Endothelial cell of umbilical vein (primary cell): ENCODE measurements around the gene ECI1. TPM values are rescaled to one million over a fixed set of nuclear protein-coding genes. Genes with fewer than 3 reads are reported as not detected.

Source experiments
- BruUV-seq: library from RNA; stranded (reverse); fragments of 400-500 nt; replicated peaks from 2 replicates; lab custom pipeline; 2021; lab: Mats Ljungman, UMichigan
- CTCF ChIA-PET: fragments of 300-600, 350-600 bp; sonication (Branson Sonifier 250); formaldehyde crosslinking; loops from one replicate; lab custom pipeline; 2021; ENCODE audit warnings: antibody characterized with exemption, inconsistent platforms; lab: Charles Lee
- POLR2A ChIA-PET: fragments of 300-600, 350-600 bp; sonication (Branson Sonifier 250); formaldehyde crosslinking; loops from one replicate; lab custom pipeline; 2021; ENCODE audit warnings: antibody characterized with exemption, inconsistent platforms; lab: Charles Lee
- DNase-seq: peaks from one replicate; pipeline ENCODE4 v3.0.0-alpha.2; 2011; ENCODE audit warnings: low read depth, low spot score
- FAIRE-seq: peaks from 2 replicates; lab custom pipeline; 2011; peaks lifted over from hg19 to GRCh38; lab: Jason Lieb, UNC
- H2AFZ ChIP-seq: 2 replicates; pipeline ENCODE4 v1.6.0; 2012; ENCODE audit warnings: low read depth, low read length, control low read depth, inconsistent platforms
- H3K27ac ChIP-seq: 2 replicates; pipeline ENCODE4 v1.5.1; 2011; ENCODE audit warnings: low read depth, mild to moderate bottlenecking, control low read depth, low read length, moderate library complexity; ENCODE audit not compliant: insufficient read depth
- H3K27me3 ChIP-seq, 2 experiments: 2 replicates each; pipeline versions ENCODE4 v1.6.0 to v1.6.1; 2011; ENCODE audit warnings: low read length in 2 of 2, mixed read lengths in 1 of 2; ENCODE audit not compliant: control insufficient read depth in 2 of 2, insufficient read depth in 2 of 2
- H3K36me3 ChIP-seq, 2 experiments: 2 replicates in 1 of 2; 3 replicates in 1 of 2; pipeline ENCODE4 v1.5.1; 2011; ENCODE audit warnings: low read length in 2 of 2, mild to moderate bottlenecking in 1 of 2, moderate library complexity in 1 of 2; ENCODE audit not compliant: control insufficient read depth in 2 of 2, insufficient read depth in 2 of 2; ENCODE audit errors: extremely low read depth in 1 of 2
- H3K4me1 ChIP-seq: 3 replicates; pipeline ENCODE4 v1.5.1; 2011; ENCODE audit warnings: mild to moderate bottlenecking, low read length; ENCODE audit not compliant: control insufficient read depth, insufficient read depth; ENCODE audit errors: extremely low read depth
- H3K4me2 ChIP-seq: 2 replicates; pipeline ENCODE4 v1.6.1; 2011; ENCODE audit warnings: low read length, control low read depth, mixed read lengths; ENCODE audit not compliant: insufficient read depth
- H3K4me3 ChIP-seq, 3 experiments: fragments of 200-600 bp in 1 of 3; sonication (generic), shearing (Covaris generic) in 1 of 3; replicated peaks in 1 of 3; 2 replicates each; pipeline ENCODE4 v1.5.1; 2011 to 2016; ENCODE audit warnings: control low read depth in 3 of 3, low read length in 3 of 3, mild to moderate bottlenecking in 2 of 3, inconsistent platforms in 1 of 3, low read depth in 1 of 3, moderate library complexity in 1 of 3; ENCODE audit not compliant: insufficient read depth in 1 of 3
- H3K79me2 ChIP-seq: 2 replicates; pipeline ENCODE4 v1.6.0; 2012; ENCODE audit warnings: low read length, inconsistent platforms; ENCODE audit not compliant: control insufficient read depth, insufficient read depth
- H3K9ac ChIP-seq: replicated peaks from 2 replicates; pipeline ENCODE3; 2011; ENCODE audit warnings: low read length, control low read depth; ENCODE audit not compliant: insufficient read depth; ENCODE audit errors: extremely low read depth
- H3K9me1 ChIP-seq: replicated peaks from 3 replicates; pipeline ENCODE4 v1.6.0; 2011; ENCODE audit warnings: mild to moderate bottlenecking, low read length; ENCODE audit not compliant: control insufficient read depth, insufficient read depth; ENCODE audit errors: extremely low read depth
- H3K9me3 ChIP-seq: replicated peaks from 2 replicates; pipeline ENCODE4 v1.5.1; 2012; ENCODE audit warnings: low read length, inconsistent platforms; ENCODE audit not compliant: control insufficient read depth, insufficient read depth
- H4K20me1 ChIP-seq: replicated peaks from 2 replicates; pipeline ENCODE3; 2011; ENCODE audit warnings: mild to moderate bottlenecking, low read length; ENCODE audit not compliant: control insufficient read depth, insufficient read depth; ENCODE audit errors: extremely low read depth
- FOS ChIP-seq: IDR thresholded peaks from 2 replicates; pipeline ENCODE4 v1.6.1; 2011; ENCODE audit warnings: mild to moderate bottlenecking, low read length, moderate library complexity, borderline replicate concordance; ENCODE audit not compliant: insufficient read depth
- JUN ChIP-seq: IDR thresholded peaks from 2 replicates; pipeline ENCODE4 v1.6.1; 2011; ENCODE audit warnings: borderline replicate concordance, low read depth; ENCODE audit not compliant: insufficient read length, insufficient read depth
- dilution Hi-C: fragments of 300-500 bp; cut with MboI; formaldehyde crosslinking; loops from one replicate; pipeline ENCODE4 v1.15.0; 2019; ENCODE audit warnings: low sequenced_read_pairs; ENCODE audit not compliant: extremely low pct_ligation_motif_present
- intact Hi-C: fragments of 100-400 bp; cut with micrococcal nuclease; formaldehyde crosslinking; loops from one replicate; pipeline ENCODE4 v1.10.0; 2022
- microRNA counts: library from miRNA; unstranded; fragments of <30 nt; microRNA quantifications from one replicate; lab custom pipeline; 2016
- microRNA-seq: library from miRNA; unstranded; fragments of <30 nt; microRNA quantifications from one replicate; pipeline ENCODE4 v1.2.0, GENCODE V29; 2021; ENCODE audit warnings: borderline number of aligned reads, borderline replicate concordance
- polyA plus RNA-seq, 4 experiments: library from polyadenylated mRNA; depleted of rRNA in 3 of 4; stranded (reverse) in 3 of 4; unstranded in 1 of 4; fragments of >200 nt; gene quantifications; 2 replicates each; pipeline versions ENCODE4 v1.2.1 to v1.2.3, GENCODE V29; 2011 to 2012; ENCODE audit warnings: missing spikeins in 1 of 4
- small RNA-seq: library from RNA; depleted of rRNA; stranded (forward); fragments of <200 nt; gene quantifications from one replicate; pipeline ENCODE3, GENCODE V24; 2012; ENCODE audit warnings: low replicate concordance, low read depth; ENCODE audit not compliant: insufficient read depth, insufficient read length
- total RNA-seq: library from RNA; stranded (reverse); gene quantifications from 2 replicates; pipeline ENCODE4 v1.2.3, GENCODE V29; 2021

Gene ECI1
- total and polyA plus RNA-seq, 2 donors (not counting 3 experiments of a cell fraction or from before 2014, with no cell fraction given), result 43.6 to 48.3 TPM

GRCh38 chr16:2190002-2190658, 61.3 kb downstream of the ECI1 start:
- H3K9ac ChIP-seq, result no peak overlapping the region
- H2AFZ ChIP-seq, result no peak overlapping the region
- ChIA-PET POLR2A (no interaction called here), CTCF (no interaction called here)
- no peak overlapping the region for H3K4me3 ChIP-seq
- no peak overlapping the region for H3K27ac ChIP-seq
- H3K4me1 ChIP-seq, result no peaks in the 10 kb centered on the region
- H4K20me1 ChIP-seq, result no peaks in the 10 kb centered on the region
- intact Hi-C loops (no loop called here), dilution Hi-C loops (no loop called here)
- no peak overlapping the region for H3K4me2 ChIP-seq
- FAIRE-seq (no peak), DNase-seq (no peak)
- TF ChIP-seq FOS, result no peak
- TF ChIP-seq JUN, result no peak
- no TSS peak for BruUV-seq
- H3K36me3 ChIP-seq, result no peaks in the 10 kb centered on the region
- peaks cover 5 to 7% of the 10 kb centered on the region in 2 experiments for H3K27me3 ChIP-seq
- H3K9me1 ChIP-seq, result no peaks in the 10 kb centered on the region
- no peaks in the 10 kb centered on the region for H3K79me2 ChIP-seq
- H3K9me3 ChIP-seq, result no peaks in the 10 kb centered on the region

MicroRNA genes within 50 kb of the gene (microRNA counts, 767-probe panel; counts per million panel counts)
- 723 counts per million, percentile 96 among the panel's probes with 10 or more counts for microRNA hsa-miR-940 (lab: Ali Mortazavi, UCI)

Small RNAs within 50 kb of the gene (microRNA-seq; reads per million reads assigned to microRNA genes)
- gene MIR3677 (not detected), gene MIR4717 (not detected)

Small RNAs within 50 kb of the gene (small RNA-seq; reads per million reads assigned to genes)
- gene MIR3677 (not detected), gene MIR4717 (not detected)

Other genes starting within 250 kb of the ECI1 start
- 60.5 and 67.0 TPM in 2 replicates for gene ZNF598, start 241.8 kb downstream of the ECI1 start, total RNA-seq
- gene ZNF598, start 241.8 kb downstream of the ECI1 start, polyA plus RNA-seq, result 43.3 TPM in 2 replicates
- gene NPW, start 231.8 kb downstream of the ECI1 start, total RNA-seq, result 3.3 and 3.9 TPM in 2 replicates
- gene NPW, start 231.8 kb downstream of the ECI1 start, polyA plus RNA-seq, result 0.84 and 1.8 TPM in 2 replicates
- 71.2 and 77.7 TPM in 2 replicates for gene NHERF2, start 224.7 kb downstream of the ECI1 start, total RNA-seq
- gene NHERF2, start 224.7 kb downstream of the ECI1 start, polyA plus RNA-seq, result 65.2 and 84.5 TPM in 2 replicates
- gene NTHL1, start 203.8 kb downstream of the ECI1 start, total RNA-seq, result 35.3 and 39.8 TPM in 2 replicates
- 65.8 and 77.9 TPM in 2 replicates for gene NTHL1, start 203.8 kb downstream of the ECI1 start, polyA plus RNA-seq
- gene TSC2, start 203.6 kb downstream of the ECI1 start, total RNA-seq, result 144 TPM in 2 replicates
- 87.9 and 116 TPM in 2 replicates for gene TSC2, start 203.6 kb downstream of the ECI1 start, polyA plus RNA-seq
- 92.1 and 102 TPM in 2 replicates for gene PKD1, start 115.7 kb downstream of the ECI1 start, total RNA-seq
- gene PKD1, start 115.7 kb downstream of the ECI1 start, polyA plus RNA-seq, result 52.5 and 62.3 TPM in 2 replicates
- 0.91 and 1.6 TPM in 2 replicates for gene RAB26, start 103.0 kb downstream of the ECI1 start, total RNA-seq
- gene RAB26, start 103.0 kb downstream of the ECI1 start, polyA plus RNA-seq, result 2.0 and 3.1 TPM in 2 replicates
- 141 and 159 TPM in 2 replicates for gene TRAF7, start 95.8 kb downstream of the ECI1 start, total RNA-seq
- 175 and 191 TPM in 2 replicates for gene TRAF7, start 95.8 kb downstream of the ECI1 start, polyA plus RNA-seq
- 0.35 and 0.58 TPM in 2 replicates for gene CASKIN1, start 55.0 kb downstream of the ECI1 start, total RNA-seq
- 0.10 and 0.11 TPM in 2 replicates for gene CASKIN1, start 55.0 kb downstream of the ECI1 start, polyA plus RNA-seq
- 36.9 and 37.0 TPM in 2 replicates for gene MLST8, start 46.1 kb downstream of the ECI1 start, total RNA-seq
- 129 and 181 TPM in 2 replicates for gene MLST8, start 46.1 kb downstream of the ECI1 start, polyA plus RNA-seq
- 8.4 and 10.2 TPM in 2 replicates for gene BRICD5, start 40.7 kb downstream of the ECI1 start, total RNA-seq
- 5.6 and 9.3 TPM in 2 replicates for gene BRICD5, start 40.7 kb downstream of the ECI1 start, polyA plus RNA-seq
- 29.6 and 32.0 TPM in 2 replicates for gene PGP, start 36.7 kb downstream of the ECI1 start, total RNA-seq
- gene PGP, start 36.7 kb downstream of the ECI1 start, polyA plus RNA-seq, result 28.5 and 40.0 TPM in 2 replicates
- 31.9 and 32.7 TPM in 2 replicates for gene E4F1, start 28.0 kb downstream of the ECI1 start, total RNA-seq
- 28.6 and 40.8 TPM in 2 replicates for gene E4F1, start 28.0 kb downstream of the ECI1 start, polyA plus RNA-seq
- 1.0 and 1.2 TPM in 2 replicates for gene DNASE1L2, start 15.1 kb downstream of the ECI1 start, total RNA-seq
- gene DNASE1L2, start 15.1 kb downstream of the ECI1 start, polyA plus RNA-seq, result 0.57 and 1.3 TPM in 2 replicates
- gene RNPS1, start 16.5 kb upstream of the ECI1 start, total RNA-seq, result 204 and 209 TPM in 2 replicates
- gene RNPS1, start 16.5 kb upstream of the ECI1 start, polyA plus RNA-seq, result 206 and 255 TPM in 2 replicates
- gene ABCA3, start 89.1 kb upstream of the ECI1 start, total RNA-seq, result 25.5 and 36.0 TPM in 2 replicates
- 13.5 and 16.7 TPM in 2 replicates for gene ABCA3, start 89.1 kb upstream of the ECI1 start, polyA plus RNA-seq
- gene CCNF, start 177.9 kb upstream of the ECI1 start, total RNA-seq, result 46.6 and 48.9 TPM in 2 replicates
- gene CCNF, start 177.9 kb upstream of the ECI1 start, polyA plus RNA-seq, result 12.8 and 13.9 TPM in 2 replicates
- 12.7 and 15.2 TPM in 2 replicates for gene TEDC2, start 208.5 kb upstream of the ECI1 start, total RNA-seq
- gene TEDC2, start 208.5 kb upstream of the ECI1 start, polyA plus RNA-seq, result 7.6 and 8.8 TPM in 2 replicates
- 0.15 TPM in 1 of 2 replicates, not detected in the other for gene NTN3, start 219.7 kb upstream of the ECI1 start, total RNA-seq
- not detected in 2 replicates for gene NTN3, start 219.7 kb upstream of the ECI1 start, polyA plus RNA-seq
- gene TBC1D24, start 223.5 kb upstream of the ECI1 start, total RNA-seq, result 17.3 and 22.8 TPM in 2 replicates
- gene TBC1D24, start 223.5 kb upstream of the ECI1 start, polyA plus RNA-seq, result 8.1 and 10.6 TPM in 2 replicates